Activated CD8-positive, alpha-beta memory T cell treated with anti-CD3 and anti-CD28 coated beads for 4 hours (primary cell): ENCODE measurements around the gene PKN2.
A peak's percentile ranks its signal among the peaks of the same experiment; 100 is the strongest.
"Not testable (repeated sequence)": the region's sequence is repeated elsewhere in the genome, so short reads cannot be mapped to it uniquely, and the experiment has no call there.

Source experiments
- DNase-seq, 2 donors: peaks; one replicate each; pipeline ENCODE4 v3.0.0-alpha.2; 2020; ENCODE audit warnings: low read depth in 2 of 2

PKN2 gene

GRCh38 chr1:88787023-88787903, 103.2 kb downstream of the PKN2 start:
- no peak for DNase-seq

- DNase-seq: no peak
Measured at GRCh38 chr1:88791192-88791591, 107.1 kb downstream of the PKN2 start.

GRCh38 chr1:88799491-88799890, 115.4 kb downstream of the PKN2 start:
- no peak for DNase-seq

GRCh38 chr1:88800382-88801051, 116.4 kb downstream of the PKN2 start:
- peak in 1 of 2 donors; percentile 10 for DNase-seq

- DNase-seq: no peak
Measured at GRCh38 chr1:88801575-88802208, 117.6 kb downstream of the PKN2 start.

GRCh38 chr1:88802404-88802803, 118.3 kb downstream of the PKN2 start:
- DNase-seq: no peak

GRCh38 chr1:88802950-88803349, 118.9 kb downstream of the PKN2 start:
- DNase-seq: no peak

- no peak for DNase-seq
Measured at GRCh38 chr1:88803444-88803843, 119.4 kb downstream of the PKN2 start.

GRCh38 chr1:88812366-88812765, 128.3 kb downstream of the PKN2 start:
- no peak for DNase-seq

- no peak for DNase-seq
Measured at GRCh38 chr1:88813471-88813870, 129.4 kb downstream of the PKN2 start.

- not testable (repeated sequence) for DNase-seq
Measured at GRCh38 chr1:88819642-88820041, 135.6 kb downstream of the PKN2 start.

- no peak for DNase-seq
Measured at GRCh38 chr1:88825721-88826120, 141.6 kb downstream of the PKN2 start.

GRCh38 chr1:88847643-88848042, 163.6 kb downstream of the PKN2 start:
- DNase-seq: no peak

- DNase-seq: no peak
Measured at GRCh38 chr1:88851303-88852063, 167.4 kb downstream of the PKN2 start.

GRCh38 chr1:88867743-88868521, 183.9 kb downstream of the PKN2 start:
- no peak for DNase-seq

GRCh38 chr1:88869644-88870043, 185.6 kb downstream of the PKN2 start:
- DNase-seq: not testable (repeated sequence)

- DNase-seq: no peak
Measured at GRCh38 chr1:88873737-88874349, 189.8 kb downstream of the PKN2 start.

GRCh38 chr1:88875595-88875994, 191.5 kb downstream of the PKN2 start:
- no peak for DNase-seq

- no peak for DNase-seq
Measured at GRCh38 chr1:88876573-88877365, 192.7 kb downstream of the PKN2 start.

GRCh38 chr1:88877382-88877825, 193.3 kb downstream of the PKN2 start:
- DNase-seq: no peak
